NCI-H524 (cell line): ENCODE measurements around the gene ATP5F1E.
"Not testable (repeated sequence)": the region's sequence is repeated elsewhere in the genome, so short reads cannot be mapped to it uniquely, and the experiment has no call there.

Experiments
- DNase-seq, 2 experiments: peaks; one replicate each; lab custom pipeline; 2025; lab: John Stamatoyannopoulos, UW

Gene ATP5F1E

DNA sequence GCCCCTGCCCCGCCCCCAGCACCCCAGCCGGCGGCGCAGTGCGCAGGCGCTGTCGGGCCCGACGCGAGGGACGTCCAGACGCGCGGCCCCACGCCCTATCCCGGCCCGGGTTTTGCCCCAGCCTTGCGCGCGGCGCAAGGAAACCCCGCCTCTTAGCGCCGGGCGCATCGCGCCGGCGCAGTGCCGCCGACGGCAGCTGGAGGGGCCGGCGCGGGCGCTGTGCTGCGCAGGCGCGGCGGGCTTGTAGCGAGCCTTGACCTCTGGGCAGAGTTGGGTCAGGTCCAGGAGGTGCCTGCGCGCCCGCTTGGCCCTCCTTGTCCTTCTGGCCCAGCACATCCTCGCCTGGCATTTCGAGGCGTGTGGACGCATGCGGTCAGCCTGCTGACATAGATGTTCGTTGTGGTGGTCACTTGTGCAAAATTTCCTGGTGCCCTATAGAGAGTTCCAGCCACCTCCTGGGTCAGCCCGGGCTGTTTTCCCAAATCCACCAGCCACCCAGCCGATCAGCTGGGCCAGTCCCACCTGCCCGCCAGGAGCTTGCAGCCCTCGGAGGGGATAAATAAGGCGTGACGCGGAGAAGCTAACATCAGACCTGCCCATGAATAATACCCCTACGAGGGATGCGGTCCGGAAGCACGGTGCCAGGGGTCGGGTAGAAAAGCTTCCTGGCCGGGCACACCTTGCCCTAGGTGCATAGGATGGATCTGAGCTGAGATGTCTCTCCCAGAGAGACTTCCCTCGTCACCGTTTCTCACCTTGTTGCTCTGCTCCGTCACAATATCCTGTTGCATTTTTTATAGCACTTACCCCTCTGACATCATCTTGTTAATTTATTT is 10.9 kb upstream of the ATP5F1E start:
- peak; percentile 68 to 91 for DNase-seq

DNA sequence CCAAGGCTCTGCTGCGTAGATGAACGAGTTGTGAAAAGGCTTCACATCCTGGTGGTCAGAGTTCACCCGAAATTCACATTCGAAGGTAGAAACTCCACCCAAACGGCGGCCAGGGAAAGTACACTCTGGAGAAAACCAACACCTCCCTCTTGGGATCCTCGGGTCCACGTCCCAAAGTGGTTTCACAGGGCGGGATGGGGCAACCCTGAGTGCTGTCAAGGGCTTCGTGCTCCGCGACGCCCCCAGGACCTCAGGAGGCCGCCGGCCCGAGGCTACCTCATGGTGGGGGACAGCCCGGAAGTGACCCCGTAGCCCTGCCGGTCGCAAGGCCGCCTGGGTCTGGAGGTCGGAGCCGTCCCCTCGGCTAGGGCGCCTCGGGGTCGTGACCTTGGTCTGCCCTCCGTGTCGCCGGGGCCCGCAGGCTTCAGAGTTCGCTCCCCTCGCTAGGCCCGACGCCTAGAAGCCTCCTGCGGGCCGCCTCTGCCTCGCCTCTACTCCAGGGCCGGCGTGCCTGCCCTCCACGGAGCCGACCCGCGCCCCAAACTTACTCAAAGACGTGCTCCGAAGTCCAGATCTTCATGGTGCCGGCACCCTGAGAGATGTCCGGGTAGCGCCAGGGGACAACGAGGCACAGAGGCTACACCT is 10.1 kb upstream of the ATP5F1E start, which contains the start of gene PRELID3B:
Gene PRELID3B, minus strand, starts transcription at position 636 of the 645 bp plus-strand sequence. Its CDS starts 56 bp downstream, at position 580.
- DNase-seq, result peak in 1 of 2 experiments; percentile 36

GRCh38 chr20:59041487-59041886 is 9.4 kb upstream of the ATP5F1E start:
- DNase-seq, result not testable (repeated sequence)

- no peak for DNase-seq
Measured at GRCh38 chr20:59040667-59041066, 8.5 kb upstream of the ATP5F1E start.

GRCh38 chr20:59039233-59039632 is 7.1 kb upstream of the ATP5F1E start:
- no peak for DNase-seq

DNA sequence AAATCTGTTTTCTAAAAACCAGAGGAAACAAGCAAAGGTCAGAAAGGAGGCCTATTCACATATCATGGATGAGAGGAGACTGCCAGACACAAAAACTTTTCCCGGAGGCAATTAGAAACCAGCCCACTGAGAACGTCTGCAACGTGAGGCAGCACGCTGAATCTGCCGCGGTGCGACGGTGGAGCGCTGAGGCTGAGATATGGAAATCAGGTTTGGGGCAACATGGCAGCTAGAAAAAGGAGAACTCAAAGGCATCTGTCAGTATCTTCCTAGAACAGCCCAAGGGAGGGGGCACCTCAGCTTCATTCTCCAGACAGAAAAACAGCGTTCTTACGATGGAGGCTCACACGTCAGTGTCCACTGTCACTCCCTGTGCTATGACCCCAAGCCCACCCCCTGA is 5.3 kb upstream of the ATP5F1E start:
- no peak for DNase-seq

DNA sequence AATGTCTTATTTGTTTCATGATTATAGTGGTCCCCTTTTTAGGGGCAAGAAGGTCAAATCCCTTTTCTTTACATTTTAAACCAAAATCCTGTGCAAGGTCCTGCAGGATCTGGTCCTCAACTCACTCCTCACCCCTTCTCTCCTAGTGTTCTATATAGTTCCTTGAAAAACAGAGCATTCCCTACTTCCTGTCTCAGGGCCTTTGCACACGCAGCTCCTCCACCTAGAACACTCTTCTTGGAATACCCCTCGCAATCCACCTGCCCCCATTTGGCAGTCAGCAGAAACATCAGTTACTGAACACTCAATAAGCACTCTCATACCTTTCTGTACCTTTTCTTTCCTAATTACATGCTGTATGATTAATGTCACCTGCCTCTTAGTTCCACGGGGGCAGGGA is 3.2 kb upstream of the ATP5F1E start:
- no peak for DNase-seq

DNA sequence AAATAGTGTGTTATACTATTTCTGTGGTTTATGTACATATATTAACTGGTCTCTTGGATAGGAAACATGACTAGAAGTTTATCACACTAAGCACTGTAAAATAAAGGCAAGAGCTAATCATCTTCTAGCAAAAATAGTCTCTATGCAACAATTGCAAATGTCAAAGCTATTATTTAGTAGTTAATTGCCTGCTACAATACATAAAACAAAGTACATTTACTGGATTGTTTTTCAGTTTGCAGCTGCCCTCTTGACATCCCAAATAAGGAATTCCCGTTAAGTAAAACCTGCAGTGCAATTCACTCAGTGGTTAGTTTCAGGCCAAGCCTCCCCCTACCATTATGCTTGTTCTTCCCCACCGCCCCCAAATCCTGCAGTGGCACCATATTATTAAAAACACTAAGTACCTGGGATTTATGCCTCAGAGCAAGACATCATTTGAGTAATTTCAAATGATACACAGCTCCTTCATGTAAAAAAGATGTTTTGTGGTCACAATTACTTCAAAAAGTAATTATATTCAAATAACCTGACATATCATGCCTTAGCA is 1.6 kb upstream of the ATP5F1E start:
- no peak for DNase-seq

DNA sequence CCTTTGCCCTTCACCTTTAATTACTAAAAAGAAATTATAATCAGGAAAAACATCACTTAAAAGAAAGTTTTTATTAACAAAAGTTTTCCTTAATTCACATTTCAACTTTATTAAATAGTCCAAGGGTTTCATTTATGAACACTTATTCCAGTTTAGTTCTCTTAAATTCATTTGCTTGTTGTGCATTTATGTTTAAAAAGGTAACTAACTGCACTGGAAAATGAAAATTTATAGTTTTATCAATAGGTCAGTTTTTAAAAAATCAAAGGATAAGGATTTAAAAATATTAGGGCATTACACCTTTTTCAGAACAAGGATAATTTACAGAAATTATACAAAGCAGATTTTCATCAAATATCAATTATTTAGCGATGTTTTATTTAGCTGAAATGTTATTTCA is 958 bp upstream of the ATP5F1E start:
- DNase-seq, result no peak

- peak; percentile 76 to 82 for DNase-seq
Measured at GRCh38 chr20:59032713-59033059, 551 bp upstream of the ATP5F1E start.

DNA sequence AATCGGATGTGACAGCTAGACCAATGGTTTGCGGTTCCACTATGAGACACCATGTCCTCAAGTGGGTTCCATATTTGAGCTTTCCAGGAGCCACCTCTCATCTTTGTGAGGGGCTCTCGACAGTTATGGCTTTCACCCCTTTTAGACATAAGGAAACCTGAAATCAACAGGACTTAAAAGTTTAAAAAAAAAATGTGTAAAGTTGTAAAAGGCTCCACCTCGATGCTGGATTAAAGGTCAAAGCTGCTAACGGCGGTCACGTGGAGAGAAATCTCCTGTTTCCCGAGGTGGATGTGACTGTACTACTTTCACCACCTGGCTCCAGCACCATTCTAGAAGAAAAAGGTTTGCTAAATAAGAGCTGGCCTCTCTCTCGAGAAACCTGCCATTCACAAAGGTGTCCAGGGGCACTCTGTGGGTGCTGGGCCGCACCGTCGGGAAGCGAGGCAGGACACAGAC is 542 bp downstream of the ATP5F1E start:
- DNase-seq, result no peak

GRCh38 chr20:59030911-59031563 is 1.1 kb downstream of the ATP5F1E start:
- DNase-seq, result no peak

GRCh38 chr20:59028812-59029211 is 3.3 kb downstream of the ATP5F1E start:
- no peak for DNase-seq

DNA sequence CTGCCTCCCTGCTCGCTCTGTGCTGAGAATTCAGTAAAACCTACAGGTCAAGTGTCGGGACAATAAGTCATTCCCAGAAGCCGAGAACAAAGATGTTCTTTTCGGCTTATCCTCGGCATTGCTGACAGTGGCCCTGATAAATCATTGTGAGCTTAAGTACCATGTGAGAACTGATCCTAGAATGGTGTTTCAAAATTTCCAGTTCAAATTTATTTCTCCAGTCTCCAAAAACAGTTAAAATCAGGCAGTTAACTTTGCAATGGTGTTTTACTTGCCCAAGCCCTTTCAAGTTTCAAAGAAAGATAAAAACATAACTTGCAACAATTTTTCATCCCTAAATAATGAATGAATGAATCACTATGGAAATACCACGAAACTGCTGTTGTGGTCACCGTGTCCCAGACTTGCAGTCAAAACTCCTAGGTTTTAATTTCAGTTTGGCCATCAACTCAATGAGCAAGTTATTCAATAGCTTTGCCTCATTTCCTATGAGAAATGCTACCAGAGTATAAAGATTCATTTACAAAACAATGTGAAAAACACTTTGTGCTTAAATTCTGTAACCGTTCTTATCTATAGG is 4.3 kb downstream of the ATP5F1E start:
- DNase-seq, result no peak

DNA sequence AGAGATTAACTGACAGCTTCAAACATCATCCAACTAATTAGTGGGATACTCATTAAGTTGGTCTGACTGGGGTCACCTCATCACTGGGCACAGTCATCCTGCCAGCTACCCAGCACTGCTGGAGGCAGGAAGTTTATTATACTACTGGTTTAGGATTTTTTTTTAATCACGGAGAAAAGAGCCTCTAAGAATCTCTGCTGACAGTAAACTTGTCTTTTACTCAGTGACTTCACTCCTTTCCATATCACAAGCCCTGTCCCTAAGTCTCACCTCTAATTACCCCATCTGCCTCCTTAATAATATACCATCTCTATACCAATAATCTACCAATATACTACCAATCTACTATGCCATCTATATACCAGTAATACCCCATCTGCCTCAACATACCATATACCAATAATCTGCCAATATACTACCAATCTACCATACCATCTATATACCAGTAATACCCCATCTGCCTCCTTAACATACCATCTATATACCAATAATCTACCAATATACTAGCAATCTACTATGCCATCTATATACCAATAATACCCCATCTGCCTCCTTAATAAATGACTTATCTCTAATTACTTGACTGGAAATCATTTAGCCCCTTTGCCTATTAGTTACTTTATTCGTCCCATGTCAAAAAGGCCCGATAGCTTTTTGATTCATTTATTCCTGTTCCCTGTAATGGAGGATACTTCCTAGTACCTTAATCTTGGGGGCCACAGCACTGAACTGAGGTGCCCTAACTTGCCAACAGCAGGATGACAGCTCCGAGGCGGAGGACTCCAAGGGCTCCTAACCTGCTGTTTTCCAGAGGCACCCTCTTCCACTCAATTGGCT is 5.0 kb downstream of the ATP5F1E start:
- no peak for DNase-seq

DNA sequence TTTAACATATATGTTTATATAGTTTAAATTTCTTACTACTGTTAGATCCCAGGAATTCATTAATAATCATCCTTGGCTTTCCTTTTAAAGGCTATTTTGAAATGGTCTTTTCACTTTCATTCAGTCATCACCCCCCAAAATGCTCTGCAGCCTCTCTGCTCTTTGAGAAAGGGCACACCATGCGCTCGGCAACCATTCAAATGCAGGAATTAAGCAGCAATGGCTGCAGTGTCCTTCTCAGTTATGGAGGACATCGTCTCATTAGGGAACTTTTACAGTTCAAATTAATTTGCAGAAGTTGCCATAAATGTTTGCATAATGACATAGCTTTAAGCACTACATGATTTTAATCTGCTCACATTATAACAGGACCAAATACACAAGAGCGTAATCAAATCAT is 6.6 kb downstream of the ATP5F1E start:
- no peak for DNase-seq

- no peak for DNase-seq
Measured at GRCh38 chr20:59025086-59025485, 7.0 kb downstream of the ATP5F1E start.

DNA sequence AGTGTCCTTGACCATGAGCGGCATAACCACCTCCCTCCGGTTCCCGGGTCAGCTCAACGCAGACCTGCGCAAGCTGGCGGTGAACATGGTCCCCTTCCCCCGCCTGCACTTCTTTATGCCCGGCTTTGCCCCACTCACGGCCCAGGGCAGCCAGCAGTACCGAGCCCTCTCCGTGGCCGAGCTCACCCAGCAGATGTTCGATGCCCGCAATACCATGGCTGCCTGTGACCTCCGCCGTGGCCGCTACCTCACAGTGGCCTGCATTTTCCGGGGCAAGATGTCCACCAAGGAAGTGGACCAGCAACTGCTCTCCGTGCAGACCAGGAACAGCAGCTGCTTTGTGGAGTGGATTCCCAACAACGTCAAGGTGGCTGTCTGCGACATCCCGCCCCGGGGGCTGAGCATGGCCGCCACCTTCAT is 8.0 kb downstream of the ATP5F1E start:
- no peak for DNase-seq

- no peak for DNase-seq
Measured at GRCh38 chr20:59023616-59024015, 8.5 kb downstream of the ATP5F1E start.

- no peak for DNase-seq
Measured at GRCh38 chr20:59022754-59023153, 9.4 kb downstream of the ATP5F1E start.

DNA sequence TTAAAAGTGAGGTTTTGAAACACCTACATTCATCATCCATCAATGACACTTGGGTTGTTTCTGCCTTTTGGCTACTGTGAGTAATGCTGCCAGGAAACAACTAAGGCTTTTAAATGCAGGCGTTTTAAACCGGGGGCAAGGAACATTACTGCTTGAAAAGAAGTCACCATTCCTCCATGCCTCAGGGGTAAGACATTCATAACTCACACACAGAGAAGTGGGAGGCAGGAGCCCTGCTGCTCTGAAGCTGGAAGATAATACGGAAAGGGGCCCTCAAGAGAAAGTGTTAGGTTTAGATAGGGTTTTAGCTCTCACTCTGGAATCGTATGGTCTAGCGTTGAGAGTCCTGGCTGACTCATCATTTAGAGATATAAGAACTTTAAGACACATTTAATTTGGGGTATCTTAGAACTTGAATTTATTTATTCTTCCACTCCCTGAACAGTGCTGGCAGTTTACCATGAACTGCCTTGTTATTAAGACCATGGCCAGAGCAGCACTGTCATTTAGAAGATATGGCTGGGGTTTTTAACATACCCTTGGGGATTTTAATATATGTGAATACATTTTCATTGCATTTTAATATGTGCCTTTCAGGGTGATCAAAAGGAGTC is 11.1 kb downstream of the ATP5F1E start:
- DNase-seq, result no peak
